Mucosa of rectum (tissue), 2 donors: ENCODE results near the gene SPPL3.

ENCODE experiments used
- H3K27ac ChIP-seq, 2 donors: one replicate each; pipeline ENCODE4 v1.7.0; 2013; ENCODE audit warnings: inconsistent platforms in 2 of 2, low read depth in 2 of 2, low read length in 2 of 2
- H3K27me3 ChIP-seq, 2 donors: one replicate each; pipeline ENCODE4 v1.7.0; 2013; ENCODE audit warnings: low read length in 2 of 2; ENCODE audit not compliant: control insufficient read depth in 2 of 2, insufficient read depth in 2 of 2
- H3K36me3 ChIP-seq, 2 donors: one replicate each; pipeline ENCODE4 v1.7.0; 2013; ENCODE audit warnings: low read length in 2 of 2; ENCODE audit not compliant: control insufficient read depth in 2 of 2, insufficient read depth in 2 of 2
- H3K4me1 ChIP-seq, 2 donors: one replicate each; pipeline ENCODE4 v1.7.0; 2013; ENCODE audit warnings: low read length in 2 of 2, mild to moderate bottlenecking in 1 of 2; ENCODE audit not compliant: control insufficient read depth in 2 of 2, insufficient read depth in 2 of 2
- H3K4me3 ChIP-seq, 2 donors: one replicate each; pipeline ENCODE4 v1.7.0; 2013; ENCODE audit warnings: low read length in 2 of 2
- H3K9ac ChIP-seq, 2 donors: one replicate each; pipeline ENCODE4 v1.7.0; 2013; ENCODE audit warnings: low read length in 2 of 2, low read depth in 1 of 2, mild to moderate bottlenecking in 1 of 2
- H3K9me3 ChIP-seq, 2 donors: one replicate each; pipeline ENCODE4 v1.7.0; 2013; ENCODE audit warnings: low read length in 2 of 2; ENCODE audit not compliant: control insufficient read depth in 2 of 2
- donor health status: healthy.
- donor health status: Normal muscosa, but diverticular disease.

SPPL3 gene

DNA sequence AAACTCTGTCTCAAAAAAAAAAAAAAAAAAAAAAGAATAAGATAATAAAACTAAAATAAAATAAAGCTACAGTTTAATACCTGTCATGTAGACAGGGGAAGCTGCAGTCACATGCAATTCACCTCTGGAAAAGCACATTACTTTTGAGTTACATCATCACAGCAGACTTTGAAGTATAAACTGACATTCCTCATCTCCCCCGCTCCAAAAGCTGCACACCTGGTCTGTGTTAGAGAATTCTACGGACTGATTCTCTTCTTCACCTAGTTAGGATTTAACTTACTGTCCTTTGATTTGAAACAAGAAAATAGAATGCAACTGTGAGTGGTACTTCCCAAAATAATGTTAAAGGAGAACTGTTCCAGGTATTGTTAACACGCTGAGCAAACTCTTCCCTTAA, 25.1 kb downstream of the SPPL3 start:
- Histone ChIP-seq H3K27ac (no peak overlapping the region), H3K27me3 (no peaks in the 10 kb centered on the region), H3K9me3 (no peaks in the 10 kb centered on the region), H3K9ac (no peak overlapping the region), H3K36me3 (no peaks in the 10 kb centered on the region), H3K4me1 (no peaks in the 10 kb centered on the region), H3K4me3 (no peak overlapping the region)

DNA sequence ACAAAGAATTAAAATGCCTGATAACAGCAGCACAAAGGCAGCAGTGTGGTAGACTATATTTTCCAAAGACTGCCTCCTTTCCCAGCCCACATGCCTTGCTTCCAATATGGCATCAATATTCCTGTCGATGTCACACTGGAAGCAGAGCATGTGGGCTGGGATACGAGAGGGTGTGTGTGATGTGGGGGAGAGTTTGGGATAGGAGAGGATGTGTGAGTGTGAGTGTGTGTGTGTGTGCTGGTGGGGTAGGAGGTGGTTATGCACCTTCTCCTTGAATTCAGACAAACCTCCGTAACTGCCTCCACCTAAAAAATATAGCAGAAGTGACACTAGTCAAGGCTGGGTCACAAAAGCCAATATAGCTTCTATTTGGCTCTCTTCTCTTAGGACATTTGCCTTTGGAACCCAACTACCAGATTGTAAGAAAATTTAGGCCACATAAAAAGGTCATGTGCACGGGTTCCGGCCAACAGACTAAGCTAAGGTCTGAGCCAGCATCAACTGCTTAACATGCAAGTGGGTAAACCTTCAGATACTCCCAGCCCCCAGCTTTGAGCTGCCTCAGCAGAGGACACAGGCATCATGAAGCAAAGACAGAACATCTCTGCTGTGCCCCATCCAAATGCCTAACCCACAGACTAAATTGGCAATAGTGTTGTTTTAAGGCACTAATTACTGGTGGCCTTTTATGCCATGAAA, 29.5 kb downstream of the SPPL3 start:
- Histone ChIP-seq H3K27me3 (no peaks in the 10 kb centered on the region), H3K27ac (no peak overlapping the region), H3K9ac (no peak overlapping the region), H3K36me3 (no peaks in the 10 kb centered on the region), H3K4me3 (no peak overlapping the region), H3K4me1 (no peaks in the 10 kb centered on the region), H3K9me3 (no peaks in the 10 kb centered on the region)

DNA sequence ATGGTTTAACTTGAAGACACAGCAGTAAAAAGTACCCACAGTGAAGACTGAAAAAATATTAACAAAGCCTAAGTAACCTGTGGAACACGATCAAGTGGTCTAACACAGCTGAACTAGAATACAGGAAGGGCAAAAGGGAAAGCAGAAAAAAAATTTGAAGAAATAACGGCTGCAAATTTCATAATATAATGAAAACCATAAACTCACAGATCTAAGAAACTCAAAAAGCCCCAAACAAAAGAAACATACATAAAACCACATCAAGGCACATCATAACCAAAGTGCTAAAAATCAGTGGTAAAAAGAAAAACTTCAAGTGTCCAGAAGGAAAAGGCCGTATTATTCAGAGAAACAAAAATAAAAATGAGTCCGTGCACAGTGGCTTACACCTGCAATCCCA, 30.9 kb downstream of the SPPL3 start:
- Histone ChIP-seq H3K4me1 (no peaks in the 10 kb centered on the region), H3K27me3 (no peaks in the 10 kb centered on the region), H3K36me3 (no peaks in the 10 kb centered on the region), H3K27ac (no peak overlapping the region), H3K9ac (no peak overlapping the region), H3K4me3 (no peak overlapping the region), H3K9me3 (no peaks in the 10 kb centered on the region)

DNA sequence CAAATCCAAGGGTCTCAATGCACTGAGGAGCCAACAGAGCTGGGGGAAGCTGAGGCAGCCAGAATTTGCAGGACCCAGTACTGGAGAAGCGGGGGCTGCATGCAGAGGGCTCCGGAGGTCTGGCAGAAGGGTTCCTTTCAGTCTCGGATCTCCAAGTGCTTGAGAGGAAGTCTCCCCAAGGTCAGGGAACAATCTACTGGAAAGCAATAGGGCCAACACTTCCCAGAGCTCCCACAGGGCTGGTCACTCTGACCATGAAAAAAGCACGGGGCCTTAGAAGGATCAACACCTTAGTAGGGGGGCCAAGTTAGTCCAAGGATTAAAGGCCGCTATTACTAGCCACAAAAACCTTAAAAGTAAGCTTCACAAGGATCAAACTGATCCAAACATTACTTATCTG, 31.7 kb downstream of the SPPL3 start:
- H3K4me1 ChIP-seq, result no peaks in the 10 kb centered on the region
- H3K9ac ChIP-seq, result no peak overlapping the region
- H3K4me3 ChIP-seq, result no peak overlapping the region
- no peaks in the 10 kb centered on the region for H3K36me3 ChIP-seq
- H3K9me3 ChIP-seq, result no peaks in the 10 kb centered on the region
- H3K27ac ChIP-seq, result no peak overlapping the region
- H3K27me3 ChIP-seq, result no peaks in the 10 kb centered on the region

DNA sequence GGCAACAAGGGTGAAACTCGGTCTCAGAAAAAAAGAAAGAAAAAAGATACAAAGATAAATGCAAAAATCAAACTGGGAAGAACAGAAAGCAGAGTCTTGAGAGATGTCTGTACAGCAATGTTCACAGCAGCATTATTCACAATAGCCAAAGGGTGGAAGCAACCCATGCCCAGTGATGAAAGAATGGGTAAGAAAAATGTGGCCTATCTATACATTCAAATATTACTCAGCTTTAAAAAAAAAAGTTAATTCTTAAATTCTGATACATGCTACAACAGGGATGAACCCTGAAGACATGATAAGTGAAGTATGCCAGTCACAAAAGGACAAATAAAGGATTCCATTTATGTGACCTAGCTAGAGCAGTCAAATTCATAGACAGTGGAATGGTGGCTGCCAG, 33.7 kb downstream of the SPPL3 start:
- Histone ChIP-seq H3K27me3 (no peaks in the 10 kb centered on the region), H3K27ac (no peak overlapping the region), H3K4me3 (no peak overlapping the region), H3K4me1 (peaks cover 0 to 2% of the 10 kb centered on the region in 2 donors), H3K9ac (no peak overlapping the region), H3K9me3 (no peaks in the 10 kb centered on the region), H3K36me3 (no peaks in the 10 kb centered on the region)

DNA sequence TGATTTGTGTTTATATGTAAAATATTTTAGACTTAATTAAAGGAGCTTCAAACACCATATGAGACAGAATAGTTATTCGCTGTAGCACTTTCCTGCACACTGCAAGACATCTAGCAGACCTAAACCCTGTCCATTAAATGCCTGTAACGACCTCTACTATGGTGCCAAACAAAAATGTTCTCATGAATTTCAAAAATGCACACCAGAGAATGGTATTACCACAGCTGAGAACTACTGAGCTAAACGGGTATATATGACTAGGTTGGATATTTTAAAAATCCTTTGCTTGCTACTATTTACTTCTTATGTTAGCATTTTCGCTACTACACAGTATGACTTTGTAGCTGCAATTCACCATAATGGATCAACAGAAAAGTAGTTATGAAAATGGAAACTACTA, 34.8 kb downstream of the SPPL3 start:
- Histone ChIP-seq H3K9ac (no peak overlapping the region), H3K36me3 (no peaks in the 10 kb centered on the region), H3K27me3 (no peaks in the 10 kb centered on the region), H3K4me1 (peaks cover 0 to 2% of the 10 kb centered on the region in 2 donors), H3K9me3 (no peaks in the 10 kb centered on the region), H3K4me3 (no peak overlapping the region), H3K27ac (no peak overlapping the region)

DNA sequence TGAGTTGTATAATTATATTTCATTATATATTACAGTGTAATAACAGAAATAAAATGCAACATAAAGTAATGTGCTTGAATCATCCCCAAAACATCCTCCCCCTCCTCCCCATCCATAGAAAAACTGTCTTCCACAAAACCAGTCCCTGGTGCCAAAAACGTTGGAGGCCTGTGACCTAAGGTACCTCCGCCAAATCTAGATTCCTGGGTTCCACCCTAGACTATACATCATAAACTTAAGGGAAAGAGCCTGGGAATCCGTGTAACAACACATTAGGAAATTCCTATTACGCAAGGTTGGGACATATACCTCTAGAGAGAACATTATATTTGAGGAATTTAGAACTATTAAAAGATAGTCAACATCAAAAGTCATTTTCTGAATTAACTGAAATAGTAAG, 38.0 kb downstream of the SPPL3 start:
- Histone ChIP-seq H3K4me3 (no peak overlapping the region), H3K4me1 (peaks cover 0 to 2% of the 10 kb centered on the region in 2 donors), H3K36me3 (no peaks in the 10 kb centered on the region), H3K27ac (no peak overlapping the region), H3K9me3 (no peaks in the 10 kb centered on the region), H3K27me3 (no peaks in the 10 kb centered on the region), H3K9ac (no peak overlapping the region)

DNA sequence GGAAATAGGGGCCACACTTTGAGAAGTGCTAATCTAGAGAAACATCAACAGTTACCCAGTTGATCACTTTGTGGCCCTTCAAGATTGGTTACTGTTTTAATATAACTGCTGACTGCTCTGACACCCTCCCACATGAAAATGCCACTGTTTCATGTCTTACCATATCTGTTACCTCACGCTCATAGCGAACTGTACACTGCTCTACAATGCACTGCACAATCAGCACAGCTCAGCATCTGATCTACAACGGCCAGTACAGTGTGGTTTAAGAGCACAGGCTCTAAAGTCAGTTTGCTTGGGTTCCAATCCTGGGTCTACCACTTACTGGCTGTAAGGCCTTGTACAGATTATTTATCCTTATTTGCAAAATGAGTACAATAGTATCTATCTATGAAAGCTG, 39.1 kb downstream of the SPPL3 start:
- Histone ChIP-seq H3K27ac (no peak overlapping the region), H3K36me3 (no peaks in the 10 kb centered on the region), H3K9ac (no peak overlapping the region), H3K9me3 (no peaks in the 10 kb centered on the region), H3K27me3 (no peaks in the 10 kb centered on the region), H3K4me3 (no peak overlapping the region), H3K4me1 (peaks cover 0 to 2% of the 10 kb centered on the region in 2 donors)

DNA sequence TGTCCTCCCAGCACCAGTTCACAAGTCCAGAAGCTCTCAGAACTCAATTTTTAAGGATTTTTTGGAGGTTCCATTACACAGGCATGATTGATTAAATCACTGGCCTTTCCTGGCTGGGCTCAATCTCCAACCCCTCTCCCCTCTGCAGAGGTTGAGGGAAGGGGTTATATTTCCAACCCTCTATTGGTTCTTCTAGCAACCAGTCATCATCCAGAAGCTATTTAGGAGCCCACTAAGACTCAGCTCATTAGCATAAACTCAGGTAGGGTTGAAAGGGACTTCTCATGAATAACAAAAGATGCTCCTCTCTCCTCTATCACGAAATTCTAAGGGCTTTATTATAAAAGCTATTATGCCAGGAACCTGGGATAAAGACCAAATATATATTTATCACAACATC, 41.5 kb downstream of the SPPL3 start:
- Histone ChIP-seq H3K27me3 (no peaks in the 10 kb centered on the region), H3K4me3 (no peak overlapping the region), H3K4me1 (peaks cover 0 to 2% of the 10 kb centered on the region in 2 donors), H3K27ac (no peak overlapping the region), H3K9ac (no peak overlapping the region), H3K9me3 (no peaks in the 10 kb centered on the region), H3K36me3 (no peaks in the 10 kb centered on the region)

DNA sequence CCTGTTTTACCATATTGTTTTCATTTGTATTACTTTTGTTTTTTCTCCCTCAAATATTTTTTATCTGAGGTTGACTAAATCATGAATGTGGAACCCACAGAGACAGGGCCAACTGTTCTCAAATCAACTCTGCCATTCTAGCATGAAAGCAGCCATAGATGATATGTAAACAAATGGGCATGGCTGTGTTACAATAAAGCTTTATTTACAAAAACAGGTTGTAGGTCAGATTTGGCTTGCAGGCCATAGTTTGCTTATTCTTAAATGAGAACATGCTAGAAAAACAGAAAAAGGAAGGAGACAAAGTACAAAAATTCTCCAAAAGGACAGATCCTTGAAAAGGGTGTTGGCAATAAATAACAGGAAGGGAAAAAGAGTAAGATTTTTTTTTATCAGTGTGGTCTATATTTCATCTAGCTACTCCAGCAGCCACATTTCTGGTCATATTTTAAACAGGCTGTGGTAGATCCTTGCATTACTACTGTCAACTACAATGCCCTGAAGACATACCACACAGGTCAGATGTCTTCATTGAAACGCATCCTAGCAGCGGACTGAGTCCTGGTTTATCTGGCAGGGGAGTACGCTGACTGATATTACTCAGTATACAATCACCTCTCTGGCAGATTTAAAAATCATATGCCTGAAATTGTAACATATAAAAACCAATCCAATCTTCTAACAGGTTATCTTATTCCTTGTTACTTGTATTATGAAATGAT, 42.9 kb downstream of the SPPL3 start:
- no peaks in the 10 kb centered on the region for H3K27me3 ChIP-seq
- H3K4me1 ChIP-seq, result peaks cover 0 to 2% of the 10 kb centered on the region in 2 donors
- H3K36me3 ChIP-seq, result no peaks in the 10 kb centered on the region
- no peak overlapping the region for H3K4me3 ChIP-seq
- H3K9me3 ChIP-seq, result no peaks in the 10 kb centered on the region
- H3K9ac ChIP-seq, result no peak overlapping the region
- no peak overlapping the region for H3K27ac ChIP-seq
